HFF-Myc (cell line): ENCODE measurements around the gene PXDN.

ENCODE experiments used
- DNase-seq: peaks from one replicate; pipeline ENCODE4 v3.0.0-alpha.2; 2011; ENCODE audit warnings: low read depth; ENCODE audit errors: extremely low read depth
- H3K4me3 ChIP-seq: replicated peaks from 2 replicates; pipeline ENCODE4 v1.5.1; 2011; ENCODE audit warnings: low read depth, mild to moderate bottlenecking, control low read depth, low read length
- TF ChIP-seq, protein P1 (sequence below): IDR thresholded peaks from 2 replicates; pipeline ENCODE4 v1.5.1; 2012; ENCODE audit warnings: mild to moderate bottlenecking, low read depth, low read length, control low read depth; ENCODE audit errors: missing control alignments

PXDN gene

DNA sequence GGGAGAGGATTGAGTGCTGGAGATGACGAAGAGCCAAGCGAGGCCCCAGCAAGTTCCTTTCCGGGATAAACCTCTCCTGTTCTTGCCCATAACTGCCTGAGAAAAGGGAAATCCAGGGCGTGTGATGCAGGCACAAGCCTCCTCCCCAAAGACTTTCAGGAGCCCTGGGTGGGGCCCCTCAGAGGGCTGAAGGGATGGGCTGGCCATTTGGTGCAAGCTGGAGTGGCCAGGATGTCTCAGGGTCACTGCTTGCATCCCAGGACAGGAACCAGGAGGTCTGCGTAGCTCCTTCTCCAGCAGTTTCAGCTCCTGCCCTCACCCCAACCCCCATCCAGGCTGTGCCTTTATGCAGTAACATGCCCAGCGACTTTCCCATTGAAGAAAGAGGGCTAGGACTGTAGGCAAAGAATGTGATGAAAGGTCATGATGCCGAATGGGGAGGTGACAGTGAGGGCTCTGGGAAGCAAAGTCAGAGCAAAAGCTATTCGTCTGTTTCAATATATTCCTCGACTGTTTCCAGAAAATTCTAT lies 80.2 kb downstream of the PXDN start:
- TF ChIP-seq, protein P1, sequence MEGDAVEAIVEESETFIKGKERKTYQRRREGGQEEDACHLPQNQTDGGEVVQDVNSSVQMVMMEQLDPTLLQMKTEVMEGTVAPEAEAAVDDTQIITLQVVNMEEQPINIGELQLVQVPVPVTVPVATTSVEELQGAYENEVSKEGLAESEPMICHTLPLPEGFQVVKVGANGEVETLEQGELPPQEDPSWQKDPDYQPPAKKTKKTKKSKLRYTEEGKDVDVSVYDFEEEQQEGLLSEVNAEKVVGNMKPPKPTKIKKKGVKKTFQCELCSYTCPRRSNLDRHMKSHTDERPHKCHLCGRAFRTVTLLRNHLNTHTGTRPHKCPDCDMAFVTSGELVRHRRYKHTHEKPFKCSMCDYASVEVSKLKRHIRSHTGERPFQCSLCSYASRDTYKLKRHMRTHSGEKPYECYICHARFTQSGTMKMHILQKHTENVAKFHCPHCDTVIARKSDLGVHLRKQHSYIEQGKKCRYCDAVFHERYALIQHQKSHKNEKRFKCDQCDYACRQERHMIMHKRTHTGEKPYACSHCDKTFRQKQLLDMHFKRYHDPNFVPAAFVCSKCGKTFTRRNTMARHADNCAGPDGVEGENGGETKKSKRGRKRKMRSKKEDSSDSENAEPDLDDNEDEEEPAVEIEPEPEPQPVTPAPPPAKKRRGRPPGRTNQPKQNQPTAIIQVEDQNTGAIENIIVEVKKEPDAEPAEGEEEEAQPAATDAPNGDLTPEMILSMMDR = no peak
- H3K4me3 ChIP-seq = no peak overlapping the region
- no peak for DNase-seq

DNA sequence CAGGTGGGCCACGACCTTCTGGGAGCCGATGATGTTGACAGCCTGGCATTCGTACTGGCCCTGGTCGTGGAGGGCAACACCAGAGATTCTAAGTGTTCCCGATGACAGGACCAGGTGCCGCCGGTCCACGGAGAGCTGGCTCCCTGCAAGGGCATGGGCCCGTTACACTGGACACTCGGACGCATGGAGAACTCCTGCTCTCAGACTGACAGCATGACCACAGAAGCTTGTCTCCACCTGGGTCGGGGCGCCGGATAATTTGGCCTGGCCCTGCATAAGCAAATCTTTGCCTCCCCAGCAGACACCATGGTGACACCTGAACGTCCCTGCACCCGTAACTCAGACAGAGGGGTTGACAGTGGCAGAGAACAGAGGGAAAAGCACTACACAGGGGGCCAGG lies 80.7 kb downstream of the PXDN start:
- TF ChIP-seq, protein P1 = no peak
- no peak for DNase-seq
- no peak overlapping the region for H3K4me3 ChIP-seq

DNA sequence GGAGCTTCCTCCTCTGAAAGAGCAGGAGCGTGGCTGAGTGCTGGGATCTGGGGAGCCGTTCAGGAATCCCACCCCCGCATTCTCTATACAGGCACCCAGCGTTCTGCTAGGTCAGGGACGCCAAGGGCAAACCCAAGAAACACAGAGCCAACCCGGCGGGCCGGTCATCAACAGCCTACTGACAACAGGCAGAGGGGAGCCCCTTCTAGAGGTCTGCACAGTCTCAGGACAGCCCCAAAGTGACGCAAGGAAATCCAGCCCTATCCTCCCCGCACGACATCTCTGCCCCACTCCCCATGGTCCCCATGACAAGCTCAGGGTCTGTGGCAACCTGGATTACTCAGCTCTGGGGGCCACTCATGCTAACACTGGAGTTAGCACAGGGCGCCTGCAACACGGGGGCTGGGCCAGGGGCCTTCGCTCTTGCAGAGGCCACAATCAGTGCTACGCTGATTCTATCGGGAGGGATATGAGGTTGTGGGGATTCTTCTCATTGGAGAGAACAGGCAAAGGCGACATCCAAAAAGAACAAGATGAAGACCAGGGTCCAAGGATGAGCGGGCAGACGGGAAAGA lies 81.6 kb downstream of the PXDN start:
- no peak overlapping the region for H3K4me3 ChIP-seq
- no peak for DNase-seq
- TF ChIP-seq, protein P1 = no peak

DNA sequence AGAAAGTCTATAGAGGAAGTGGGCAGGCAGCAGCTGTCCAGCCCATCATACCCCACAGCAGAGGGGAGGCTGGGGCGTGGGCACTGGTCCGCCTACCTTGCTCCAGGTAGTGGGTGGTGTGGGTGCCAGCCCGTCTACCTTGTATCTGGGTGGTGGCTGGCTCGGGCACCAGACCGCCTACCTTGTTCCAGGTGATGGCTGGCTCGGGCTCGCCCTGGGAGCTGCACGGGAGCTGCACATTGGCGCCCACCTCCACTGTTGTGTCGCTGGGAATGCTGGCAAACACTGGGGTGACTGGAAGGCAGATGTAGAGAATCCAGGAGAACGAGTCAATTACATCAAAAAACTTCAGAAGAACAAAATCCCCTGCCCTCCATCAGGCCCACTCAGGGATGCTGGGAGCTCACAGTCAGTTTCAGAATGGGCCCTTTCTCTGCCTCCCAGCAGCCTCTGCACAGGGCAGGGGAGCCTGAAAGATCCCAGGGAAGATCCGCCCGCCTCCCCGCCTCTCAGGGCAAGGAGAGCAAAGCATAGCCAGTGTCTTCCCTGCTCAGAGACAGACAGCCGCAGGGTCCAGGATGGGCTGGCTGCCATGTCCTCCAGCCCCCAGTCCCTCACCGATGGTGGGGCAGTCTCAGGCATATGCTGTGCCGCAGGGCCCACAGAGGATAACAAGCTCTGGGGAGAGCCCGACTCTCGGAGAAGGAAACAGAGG lies 82.3 kb downstream of the PXDN start:
- no peak for DNase-seq

DNA sequence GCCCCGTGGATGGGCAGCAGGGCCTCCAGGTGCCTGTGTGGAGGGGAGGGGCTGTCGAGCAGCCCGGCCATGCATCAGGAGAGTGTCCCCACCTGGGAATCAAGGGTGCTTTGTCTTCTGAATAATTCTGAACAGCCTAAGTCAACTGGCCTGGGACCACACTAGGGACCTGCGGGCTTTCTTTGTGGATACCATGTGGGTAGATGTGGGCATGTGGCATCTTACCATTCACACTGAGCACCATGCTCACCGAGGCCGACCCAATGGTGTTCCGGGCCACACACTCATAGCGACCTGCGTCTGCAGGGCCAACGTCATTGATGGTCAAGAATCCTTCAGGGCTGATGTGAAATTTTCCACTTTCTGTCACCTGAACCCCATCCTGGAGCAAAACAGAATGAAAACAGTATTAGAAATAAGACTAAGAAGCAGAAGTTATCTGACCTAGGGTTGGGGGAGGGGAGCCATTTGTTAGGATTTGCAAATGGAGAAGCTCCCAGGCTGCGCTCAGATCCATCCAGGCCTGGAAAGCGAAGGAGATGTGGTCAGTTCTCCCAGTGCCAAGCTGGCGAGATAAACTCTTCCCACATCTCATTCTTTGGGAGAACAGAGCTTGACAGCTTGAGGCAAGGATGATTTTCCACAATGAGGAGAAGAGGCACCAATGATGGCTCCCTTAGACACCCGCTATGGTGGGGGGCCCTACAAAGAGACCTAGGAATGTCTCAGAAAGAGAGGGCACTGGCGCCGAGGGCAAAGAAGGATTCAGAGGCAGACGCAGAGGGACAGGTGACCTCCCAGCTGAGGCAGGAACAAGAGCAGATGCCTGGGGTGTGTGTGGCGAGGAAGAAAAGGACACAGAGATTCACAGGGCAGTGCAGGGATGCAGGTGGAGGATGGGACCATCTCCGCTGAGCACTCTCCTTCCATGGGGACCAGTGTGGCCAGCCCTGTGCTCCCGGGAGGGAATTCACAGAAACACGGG lies 83.4 kb downstream of the PXDN start:
- no peak for DNase-seq
- no peak overlapping the region for H3K4me3 ChIP-seq
- TF ChIP-seq, protein P1 = no peak

More for the DNA sequence above, 82.3 kb downstream of the PXDN start:
- no peak overlapping the region for H3K4me3 ChIP-seq
- TF ChIP-seq, protein P1 = no peak

DNA sequence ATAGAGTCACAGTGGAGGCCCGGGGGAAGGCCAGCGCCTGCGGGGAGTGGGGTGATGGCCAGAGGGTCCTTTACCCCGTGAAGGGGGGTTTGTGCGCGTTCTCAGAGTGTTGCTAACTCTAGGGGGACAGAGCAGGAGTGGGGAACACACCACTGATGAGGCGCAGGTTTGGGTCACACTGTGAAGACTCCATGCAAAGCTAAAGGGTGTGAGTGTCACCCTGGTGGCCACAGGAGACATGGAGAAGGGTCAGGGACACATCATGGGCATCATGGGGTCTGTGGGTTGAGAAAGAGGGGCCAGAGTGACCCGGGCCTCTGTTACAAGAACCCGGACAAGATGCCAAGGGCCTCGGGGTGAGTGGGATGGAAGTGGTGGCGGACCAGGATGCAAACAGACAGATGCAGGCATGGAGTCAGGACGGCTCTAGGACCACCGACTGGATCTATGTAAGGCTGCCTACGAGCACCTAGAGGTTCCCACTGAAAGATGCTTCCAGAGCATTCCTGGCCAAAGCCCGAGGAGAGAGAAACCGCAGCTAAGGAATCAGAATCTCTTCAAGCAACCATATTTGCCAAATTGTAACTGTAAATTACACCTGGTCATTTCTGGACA lies 84.3 kb downstream of the PXDN start:
- TF ChIP-seq, protein P1 = no peak
- no peak overlapping the region for H3K4me3 ChIP-seq
- no peak for DNase-seq
